ENCODE results near the gene ARHGAP12. TPM values are rescaled to one million over a fixed set of nuclear protein-coding genes. Genes with fewer than 3 reads are reported as not detected.

Gene ARHGAP12
- total RNA-seq, 1 experiment from 2014 or later: 58.4 TPM

- DNase-seq (ENCODE audit: low read depth, low spot score): no peak
- in situ Hi-C loops (cut with HindIII; ENCODE audit: low pct_unique_long_range_greater_than_20kb, low sequenced_read_pairs): no loop called here
Measured at GRCh38 chr10:31954410-31955191, 26.0 kb upstream of the ARHGAP12 start.

- no peak for DNase-seq (ENCODE audit: low read depth, low spot score)
- in situ Hi-C loops (cut with HindIII; ENCODE audit: low pct_unique_long_range_greater_than_20kb, low sequenced_read_pairs): no loop called here
Measured at GRCh38 chr10:31953480-31953879, 24.8 kb upstream of the ARHGAP12 start.

- DNase-seq (ENCODE audit: low read depth, low spot score): no peak
- in situ Hi-C loops (cut with HindIII; ENCODE audit: low pct_unique_long_range_greater_than_20kb, low sequenced_read_pairs): no loop called here
Measured at GRCh38 chr10:31953080-31953479, 24.4 kb upstream of the ARHGAP12 start.

- DNase-seq (ENCODE audit: low read depth, low spot score): peak; percentile 44
- in situ Hi-C loops (cut with HindIII; ENCODE audit: low pct_unique_long_range_greater_than_20kb, low sequenced_read_pairs): no loop called here
Measured at GRCh38 chr10:31952066-31952465, 23.4 kb upstream of the ARHGAP12 start.

- in situ Hi-C loops (cut with HindIII; ENCODE audit: low pct_unique_long_range_greater_than_20kb, low sequenced_read_pairs): no loop called here
- no peak for DNase-seq (ENCODE audit: low read depth, low spot score)
Measured at GRCh38 chr10:31949266-31949665, 20.6 kb upstream of the ARHGAP12 start.

GRCh38 chr10:31948021-31948420, 19.4 kb upstream of the ARHGAP12 start:
- DNase-seq (ENCODE audit: low read depth, low spot score): no peak
- in situ Hi-C loops (cut with HindIII; ENCODE audit: low pct_unique_long_range_greater_than_20kb, low sequenced_read_pairs): no loop called here

- peak; percentile 73 for DNase-seq (ENCODE audit: low read depth, low spot score)
- in situ Hi-C loops (cut with HindIII; ENCODE audit: low pct_unique_long_range_greater_than_20kb, low sequenced_read_pairs): no loop called here
Measured at GRCh38 chr10:31947144-31947926, 18.7 kb upstream of the ARHGAP12 start.

- no peak for DNase-seq (ENCODE audit: low read depth, low spot score)
Measured at GRCh38 chr10:31945392-31945791, 16.8 kb upstream of the ARHGAP12 start.

GRCh38 chr10:31944071-31944433, 15.4 kb upstream of the ARHGAP12 start:
- in situ Hi-C loops (cut with HindIII; ENCODE audit: low pct_unique_long_range_greater_than_20kb, low sequenced_read_pairs): no loop called here

More at GRCh38 chr10:31945392-31945791, 16.8 kb upstream of the ARHGAP12 start:
- in situ Hi-C loops (cut with HindIII; ENCODE audit: low pct_unique_long_range_greater_than_20kb, low sequenced_read_pairs): no loop called here

GRCh38 chr10:31942892-31943291, 14.3 kb upstream of the ARHGAP12 start:
- in situ Hi-C loops (cut with HindIII; ENCODE audit: low pct_unique_long_range_greater_than_20kb, low sequenced_read_pairs): no loop called here
- DNase-seq (ENCODE audit: low read depth, low spot score): no peak

More at GRCh38 chr10:31944071-31944433, 15.4 kb upstream of the ARHGAP12 start:
- DNase-seq (ENCODE audit: low read depth, low spot score): no peak

GRCh38 chr10:31942435-31942834, 13.8 kb upstream of the ARHGAP12 start:
- in situ Hi-C loops (cut with HindIII; ENCODE audit: low pct_unique_long_range_greater_than_20kb, low sequenced_read_pairs): no loop called here

GRCh38 chr10:31940839-31941653, 12.4 kb upstream of the ARHGAP12 start:
- peak; percentile 94 for DNase-seq (ENCODE audit: low read depth, low spot score)
- in situ Hi-C loops (cut with HindIII; ENCODE audit: low pct_unique_long_range_greater_than_20kb, low sequenced_read_pairs): no loop called here

More at GRCh38 chr10:31942435-31942834, 13.8 kb upstream of the ARHGAP12 start:
- DNase-seq (ENCODE audit: low read depth, low spot score): no peak

GRCh38 chr10:31939797-31940708, 11.4 kb upstream of the ARHGAP12 start:
- no peak for DNase-seq (ENCODE audit: low read depth, low spot score)
- in situ Hi-C loops (cut with HindIII; ENCODE audit: low pct_unique_long_range_greater_than_20kb, low sequenced_read_pairs): no loop called here

- no peak for DNase-seq (ENCODE audit: low read depth, low spot score)
- in situ Hi-C loops (cut with HindIII; ENCODE audit: low pct_unique_long_range_greater_than_20kb, low sequenced_read_pairs): no loop called here
Measured at GRCh38 chr10:31937371-31937770, 8.7 kb upstream of the ARHGAP12 start.

GRCh38 chr10:31936933-31937332, 8.3 kb upstream of the ARHGAP12 start:
- peak; percentile 65 for DNase-seq (ENCODE audit: low read depth, low spot score)
- in situ Hi-C loops (cut with HindIII; ENCODE audit: low pct_unique_long_range_greater_than_20kb, low sequenced_read_pairs): no loop called here

GRCh38 chr10:31936086-31936485, 7.5 kb upstream of the ARHGAP12 start:
- no peak for DNase-seq (ENCODE audit: low read depth, low spot score)
- in situ Hi-C loops (cut with HindIII; ENCODE audit: low pct_unique_long_range_greater_than_20kb, low sequenced_read_pairs): no loop called here

- in situ Hi-C loops (cut with HindIII; ENCODE audit: low pct_unique_long_range_greater_than_20kb, low sequenced_read_pairs): no loop called here
- DNase-seq (ENCODE audit: low read depth, low spot score): no peak
Measured at GRCh38 chr10:31935678-31936077, 7.0 kb upstream of the ARHGAP12 start.
